OCI-M2 (cell line): ENCODE results near the gene IRAK2.
A peak's percentile ranks its signal among the peaks of the same experiment; 100 is the strongest.
"Not testable (repeated sequence)": the region's sequence is repeated elsewhere in the genome, so short reads cannot be mapped to it uniquely, and the experiment has no call there.

Experiments
- DNase-seq: peaks from one replicate; lab custom pipeline; 2025; ENCODE audit not compliant: unreplicated experiment; lab: John Stamatoyannopoulos, UW

The IRAK2 gene, protein sequence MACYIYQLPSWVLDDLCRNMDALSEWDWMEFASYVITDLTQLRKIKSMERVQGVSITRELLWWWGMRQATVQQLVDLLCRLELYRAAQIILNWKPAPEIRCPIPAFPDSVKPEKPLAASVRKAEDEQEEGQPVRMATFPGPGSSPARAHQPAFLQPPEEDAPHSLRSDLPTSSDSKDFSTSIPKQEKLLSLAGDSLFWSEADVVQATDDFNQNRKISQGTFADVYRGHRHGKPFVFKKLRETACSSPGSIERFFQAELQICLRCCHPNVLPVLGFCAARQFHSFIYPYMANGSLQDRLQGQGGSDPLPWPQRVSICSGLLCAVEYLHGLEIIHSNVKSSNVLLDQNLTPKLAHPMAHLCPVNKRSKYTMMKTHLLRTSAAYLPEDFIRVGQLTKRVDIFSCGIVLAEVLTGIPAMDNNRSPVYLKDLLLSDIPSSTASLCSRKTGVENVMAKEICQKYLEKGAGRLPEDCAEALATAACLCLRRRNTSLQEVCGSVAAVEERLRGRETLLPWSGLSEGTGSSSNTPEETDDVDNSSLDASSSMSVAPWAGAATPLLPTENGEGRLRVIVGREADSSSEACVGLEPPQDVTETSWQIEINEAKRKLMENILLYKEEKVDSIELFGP

DNA sequence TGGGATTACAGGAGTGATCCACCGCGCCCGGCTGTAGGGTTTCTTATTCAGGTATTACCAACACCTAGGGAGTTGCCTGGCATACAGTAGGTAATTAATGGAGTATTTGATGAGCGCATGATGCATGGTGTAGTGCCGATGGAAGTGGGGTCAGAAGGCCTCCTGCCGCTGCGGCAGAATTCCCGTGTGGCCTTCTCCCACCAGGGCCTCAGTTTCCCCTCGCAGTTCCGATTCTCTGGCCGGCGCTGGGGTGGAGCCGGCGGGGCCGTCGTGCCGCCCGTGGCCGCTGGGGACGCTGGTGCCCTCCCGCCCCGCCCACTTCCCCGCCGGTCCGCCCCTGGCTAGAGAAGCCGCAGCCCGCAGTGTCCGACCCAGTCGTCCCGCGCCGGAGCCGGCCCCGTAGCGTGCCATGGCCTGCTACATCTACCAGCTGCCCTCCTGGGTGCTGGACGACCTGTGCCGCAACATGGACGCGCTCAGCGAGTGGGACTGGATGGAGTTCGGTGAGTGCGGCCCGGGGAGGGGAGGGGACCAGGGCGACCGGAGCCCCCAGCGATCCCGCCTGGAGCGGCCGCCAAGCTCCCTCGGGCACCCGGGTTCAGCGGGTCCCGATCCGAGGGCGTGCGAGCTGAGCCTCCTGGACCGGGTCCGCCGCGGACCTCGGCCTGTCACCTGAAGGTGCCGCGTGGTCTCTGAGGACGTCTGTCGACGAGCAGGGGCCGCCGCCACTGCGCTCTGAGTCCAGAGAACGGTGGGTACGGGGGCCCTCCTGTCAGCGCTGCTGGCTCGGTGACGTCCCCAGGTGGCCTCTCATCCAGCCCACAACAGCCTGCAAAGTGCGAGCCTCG, at the start of gene IRAK2:
TSS of gene IRAK2 (plus strand) at position 374 of the 848 bp plus-strand sequence. CDS start at position 410, 36 bp downstream.
- no peak for DNase-seq

DNA sequence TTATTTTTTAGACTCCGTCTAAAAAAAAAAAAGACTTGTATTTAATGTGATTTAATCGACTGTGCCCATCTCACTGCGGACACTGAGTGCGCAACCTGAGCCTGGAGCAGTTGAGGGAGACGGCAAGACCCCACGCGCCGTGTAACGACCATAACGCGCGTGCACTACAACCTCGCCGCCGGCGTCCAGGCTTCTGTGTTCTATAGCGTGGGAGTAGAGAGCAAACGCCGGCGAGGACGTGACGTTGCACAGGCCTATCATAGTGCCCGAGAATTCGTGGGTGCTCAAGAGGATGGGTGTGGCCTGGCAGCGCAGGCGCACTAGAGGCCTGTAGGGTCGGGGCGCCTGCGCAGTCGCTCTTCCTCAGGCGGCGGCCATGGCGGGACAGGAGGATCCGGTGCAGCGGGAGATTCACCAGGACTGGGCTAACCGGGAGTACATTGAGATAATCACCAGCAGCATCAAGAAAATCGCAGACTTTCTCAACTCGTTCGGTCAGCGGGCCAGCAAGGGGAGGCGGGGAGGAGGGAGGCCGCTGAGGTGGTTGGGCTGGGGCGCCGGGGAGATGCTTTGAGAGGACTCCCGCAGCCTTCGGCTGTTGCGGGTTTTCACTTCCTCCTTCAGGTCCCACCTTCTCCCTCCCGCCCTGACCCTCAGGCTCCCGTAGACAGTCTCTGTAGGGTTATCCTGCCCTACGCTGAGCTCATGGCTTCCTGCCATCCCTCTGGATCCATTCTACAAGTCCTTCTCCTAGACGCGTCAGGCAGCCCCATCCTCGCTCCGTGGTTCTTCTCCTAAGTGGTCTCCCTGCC, 49.2 kb upstream of the IRAK2 start, which contains the start of gene BRK1:
TSS of gene BRK1 (plus strand) at position 350 of the 812 bp plus-strand sequence. CDS start at position 377, 27 bp downstream.
- peak; percentile 47 for DNase-seq

DNA sequence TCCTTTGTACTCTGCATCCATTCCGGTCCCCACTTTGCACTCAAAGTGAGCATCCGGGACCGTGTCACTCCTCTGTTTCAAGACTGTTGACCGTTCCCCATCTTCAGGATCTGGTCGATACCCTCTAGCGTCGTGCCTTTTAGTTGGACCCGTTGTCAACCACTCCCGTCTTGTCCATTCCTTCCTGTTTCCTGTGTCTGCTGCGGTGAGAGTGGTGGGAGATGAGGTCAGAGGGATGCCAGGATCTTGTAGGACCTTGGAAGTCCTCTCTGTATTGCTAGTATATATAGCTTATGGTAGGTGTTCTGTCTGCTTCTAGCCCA, 48.6 kb upstream of the IRAK2 start:
- no peak for DNase-seq

DNA sequence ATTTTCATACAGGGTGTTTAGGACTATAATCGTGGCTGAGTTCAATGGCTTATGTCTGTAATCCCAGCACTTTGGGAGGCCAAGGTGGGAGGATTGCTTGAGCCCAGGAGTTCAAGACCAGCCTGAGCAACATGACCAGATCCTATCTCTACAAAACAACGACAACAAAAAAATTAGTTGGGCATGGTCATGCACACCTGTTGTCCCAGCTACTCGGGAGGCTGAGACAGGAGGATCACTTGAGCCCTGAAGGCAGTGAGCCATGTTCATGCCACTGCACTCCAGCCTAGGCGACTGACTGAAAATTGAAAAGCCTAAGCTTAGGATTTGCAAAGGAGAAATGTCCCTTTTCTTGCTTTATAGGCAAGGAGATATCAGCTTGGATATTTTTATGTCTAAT, 47.8 kb upstream of the IRAK2 start:
- DNase-seq = no peak

DNA sequence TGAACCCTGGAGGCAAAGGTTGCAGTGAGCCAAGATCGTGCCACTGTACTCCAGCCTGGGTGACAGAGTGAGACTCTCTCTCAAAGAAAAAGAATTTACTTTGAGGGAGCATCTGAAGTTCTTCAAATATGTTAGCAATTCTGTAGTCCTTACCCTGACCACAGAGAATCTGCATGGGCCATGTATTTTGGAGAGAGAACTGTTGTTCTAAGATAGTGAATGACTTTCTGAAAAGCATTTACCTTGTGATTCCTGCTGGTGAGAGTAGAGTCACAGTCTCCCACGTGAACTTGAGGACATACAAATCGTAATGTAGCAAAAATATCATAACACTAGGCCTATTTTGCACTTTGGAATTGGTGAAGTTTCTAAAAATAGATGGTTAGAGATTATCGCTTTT, 45.3 kb upstream of the IRAK2 start:
- DNase-seq = no peak

DNA sequence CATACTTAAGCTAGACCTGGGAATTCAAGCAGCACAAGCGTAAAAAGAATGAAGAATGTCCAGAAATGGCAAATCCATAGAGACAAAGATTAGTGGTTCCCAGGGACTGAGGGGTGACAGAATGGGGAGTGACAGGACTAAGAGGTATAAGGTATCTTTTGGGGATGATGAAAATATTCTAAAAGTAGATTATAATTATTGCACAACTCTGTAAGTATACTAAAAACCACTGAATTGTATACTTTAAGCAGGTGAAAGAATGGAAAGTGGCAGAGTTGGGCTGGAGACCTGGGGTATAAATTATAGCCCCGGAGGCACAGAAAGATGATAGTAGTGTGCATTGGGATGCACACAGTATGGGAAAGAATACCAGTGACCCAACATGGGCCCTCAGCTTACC, 43.7 kb upstream of the IRAK2 start:
- no peak for DNase-seq

DNA sequence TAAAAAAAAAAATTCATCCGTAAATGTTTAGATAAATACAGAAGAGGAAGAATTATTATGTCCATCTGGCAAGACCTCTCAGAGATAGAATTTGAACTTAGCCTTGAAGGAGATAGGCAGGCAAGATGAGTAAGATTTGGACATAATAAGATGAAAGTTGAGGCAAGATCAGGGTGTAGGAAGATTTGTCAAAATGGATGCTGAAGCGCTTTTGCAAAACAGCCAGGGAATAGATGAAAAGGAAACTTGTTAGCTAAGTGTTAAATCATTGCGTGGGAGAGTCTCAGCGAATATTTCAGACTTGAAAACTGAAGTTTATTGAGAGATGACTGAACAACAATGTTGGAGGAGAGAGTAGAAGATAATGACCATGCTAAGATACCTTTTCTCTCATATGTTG, 42.0 kb upstream of the IRAK2 start:
- no peak for DNase-seq

DNA sequence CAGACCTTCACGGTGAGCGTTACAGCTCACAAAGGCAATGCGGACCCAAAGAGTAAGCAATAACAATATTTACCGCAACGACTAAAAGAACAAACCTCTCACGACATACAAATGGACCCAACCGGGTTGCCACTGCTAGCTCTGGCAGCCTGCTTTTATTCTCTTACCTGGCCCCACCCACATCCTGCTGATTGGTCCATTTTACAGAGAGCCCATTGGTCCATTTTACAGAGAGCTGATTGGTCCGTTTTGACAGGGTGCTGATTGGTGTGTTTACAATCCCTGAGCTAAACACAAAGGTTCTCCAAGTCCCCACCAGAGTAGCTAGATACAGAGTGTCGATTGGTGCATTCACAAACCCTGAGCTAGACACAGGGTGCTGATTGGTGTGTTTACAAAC, 28.8 kb upstream of the IRAK2 start:
- DNase-seq = not testable (repeated sequence)

DNA sequence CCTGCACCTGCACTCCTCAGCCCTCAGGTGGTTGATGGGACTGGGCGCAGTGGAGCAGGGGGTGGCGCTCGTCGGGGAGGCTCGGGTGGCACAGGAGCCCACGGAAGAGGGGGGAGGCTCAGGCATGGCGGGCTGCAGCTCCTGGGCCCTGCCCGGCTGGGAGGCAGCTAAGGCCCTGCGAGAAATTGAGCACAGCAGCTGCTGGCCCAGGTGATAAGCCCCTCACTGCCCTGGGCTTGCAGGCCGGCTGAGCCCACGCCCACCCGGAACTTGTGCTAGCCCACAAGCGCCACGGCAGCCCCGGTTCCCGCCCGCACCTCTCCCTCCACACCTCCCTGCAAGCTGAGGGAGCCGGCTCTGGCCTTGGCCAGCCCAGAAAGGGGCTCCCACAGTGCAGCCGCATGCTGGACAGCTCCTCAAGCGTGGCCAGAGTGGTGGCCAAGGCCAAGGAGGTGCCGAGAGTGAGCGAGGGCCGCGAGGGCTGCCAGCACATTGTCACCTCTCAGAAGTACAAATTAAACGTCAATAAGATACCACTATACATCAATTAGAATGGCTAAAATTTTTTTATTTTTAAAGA, 28.2 kb upstream of the IRAK2 start:
- DNase-seq = no peak

DNA sequence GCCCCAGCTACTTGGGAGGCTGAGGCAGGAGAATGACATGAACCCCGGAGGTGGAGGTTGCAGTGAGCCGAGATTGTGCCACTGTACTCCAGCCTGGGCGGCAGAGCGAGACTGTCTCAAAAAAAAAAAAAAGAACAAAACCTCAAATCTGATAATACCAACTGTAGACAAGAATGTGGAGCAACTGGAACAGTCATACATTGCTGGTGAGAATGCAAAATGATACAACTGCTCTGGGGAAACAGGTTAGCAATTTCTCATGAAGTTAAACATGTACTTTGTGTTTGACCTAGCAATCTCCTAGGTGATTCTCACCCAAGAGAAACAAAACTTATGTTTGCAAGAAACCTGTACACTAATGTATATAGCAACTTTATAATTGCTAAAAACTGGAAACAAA, 27.5 kb upstream of the IRAK2 start:
- DNase-seq = no peak

DNA sequence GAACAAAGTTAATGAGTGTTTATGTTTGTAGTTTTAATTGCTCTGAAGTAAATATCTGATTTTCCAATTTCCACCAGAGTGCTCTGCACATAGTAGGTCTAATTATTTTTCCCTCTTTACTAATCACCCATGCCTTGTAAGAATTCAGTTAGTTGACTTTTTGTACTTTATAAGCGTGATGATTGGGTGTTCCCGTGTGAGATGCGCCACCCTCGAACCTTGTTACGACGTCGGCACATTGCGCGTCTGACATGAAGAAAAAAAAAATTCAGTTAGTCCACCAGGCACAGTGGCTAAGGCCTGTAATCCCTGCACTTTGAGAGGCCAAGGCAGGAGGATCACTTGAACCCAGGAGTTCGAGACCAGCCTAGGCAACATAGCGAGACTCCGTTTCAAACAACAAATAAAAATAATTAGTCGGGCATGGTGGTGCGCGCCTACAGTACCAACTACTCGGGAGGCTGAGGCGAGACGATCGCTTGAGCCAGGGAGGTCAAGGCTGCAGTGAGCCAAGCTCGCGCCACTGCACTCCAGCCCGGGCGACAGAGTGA, 23.6 kb upstream of the IRAK2 start:
- DNase-seq = no peak

DNA sequence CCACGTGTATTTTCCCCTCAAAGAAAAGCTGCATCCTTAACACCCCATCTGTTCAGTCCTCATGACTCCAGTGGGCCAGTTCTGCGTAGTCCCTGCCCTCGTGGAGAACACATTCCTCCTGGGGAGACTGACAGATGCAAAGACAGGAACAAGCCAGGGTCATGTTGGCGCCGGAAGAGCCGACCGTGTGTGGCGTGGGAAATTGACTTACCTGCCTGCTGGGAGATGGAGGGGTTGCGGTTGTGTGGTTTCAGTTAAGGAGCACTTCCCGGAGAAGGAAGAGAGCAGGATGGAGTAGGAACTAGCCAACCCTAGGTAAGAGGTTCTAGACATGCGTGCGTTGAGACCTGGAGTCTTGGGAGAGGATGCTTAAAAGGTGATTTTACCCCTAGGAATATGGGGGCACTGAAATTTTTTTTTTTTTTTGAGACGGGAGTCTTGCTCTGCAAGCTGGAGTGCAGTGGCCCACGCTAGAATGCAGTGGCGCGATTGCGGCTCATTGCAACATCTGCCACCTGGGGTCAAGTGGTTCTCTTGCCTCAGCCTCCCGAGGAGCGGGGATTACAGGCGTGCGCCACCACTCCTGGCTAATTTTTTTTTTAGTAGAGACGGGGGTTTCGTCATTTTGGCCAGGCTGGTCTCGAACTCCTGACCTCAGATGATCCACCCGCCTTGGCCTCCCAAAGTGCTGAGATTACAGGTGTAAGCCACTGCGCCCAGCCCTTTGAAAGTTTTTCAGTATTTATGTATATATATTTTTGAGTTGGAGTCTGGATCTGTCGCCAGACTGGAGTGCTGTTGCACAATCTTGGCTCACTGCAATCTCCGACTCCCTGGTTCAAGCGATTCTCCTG, 21.8 kb upstream of the IRAK2 start:
- no peak for DNase-seq

DNA sequence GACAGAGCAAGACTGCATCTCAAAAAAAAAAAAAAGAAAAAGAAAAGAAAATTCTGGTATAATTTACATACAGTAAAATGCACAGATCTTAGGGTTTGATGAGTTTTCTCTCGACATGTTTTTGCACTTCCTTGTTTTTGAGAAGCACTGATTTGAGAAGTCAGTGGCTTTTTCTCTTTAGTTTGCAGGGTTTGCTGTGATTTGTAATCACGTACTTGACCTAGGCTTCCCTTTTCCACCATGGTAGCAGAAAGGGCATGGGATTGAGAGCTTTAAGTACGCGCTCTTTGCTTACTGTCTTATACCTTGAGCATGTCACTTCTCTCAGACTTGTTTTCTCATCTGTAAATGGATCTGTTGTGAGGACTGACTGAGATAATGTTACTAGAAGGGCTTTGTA, 19.0 kb upstream of the IRAK2 start:
- no peak for DNase-seq

DNA sequence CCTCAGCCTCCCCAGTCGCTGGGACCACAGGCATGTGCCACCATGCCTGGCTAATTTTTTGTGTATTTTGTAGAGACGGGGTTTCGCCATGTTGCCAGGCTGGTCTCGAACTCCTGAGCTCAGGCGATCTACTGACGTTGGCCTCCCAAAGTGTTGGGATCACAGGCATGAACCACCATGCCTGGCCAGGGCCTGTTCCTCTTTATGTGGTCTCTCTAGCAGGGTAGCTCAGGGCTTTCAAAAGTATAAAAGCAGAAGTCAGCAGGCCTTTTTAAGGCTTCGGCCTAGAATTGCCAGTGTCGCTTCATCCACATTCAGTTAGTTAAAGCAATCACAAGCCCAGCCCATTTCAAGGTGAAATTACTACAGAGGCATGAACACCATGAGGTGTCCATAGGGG, 15.5 kb upstream of the IRAK2 start:
- no peak for DNase-seq

DNA sequence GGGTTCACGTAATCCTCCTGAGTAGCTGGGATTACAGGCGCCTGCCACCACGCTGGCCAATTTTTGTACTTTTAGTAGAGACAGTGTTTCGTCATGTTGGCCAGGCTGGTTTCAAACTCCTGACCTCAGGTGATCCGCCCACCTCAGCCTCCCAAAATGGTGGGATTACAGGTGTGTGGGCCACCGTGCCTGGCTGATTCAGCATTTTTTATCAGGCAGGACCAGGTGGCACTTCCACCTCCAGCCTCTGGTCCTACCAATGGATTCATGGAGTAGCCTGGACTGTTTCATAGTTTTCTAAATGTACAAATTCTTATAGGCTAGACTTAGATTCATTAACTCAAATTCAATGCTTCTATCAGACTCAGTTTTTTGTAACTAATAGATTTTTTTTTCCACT, 13.7 kb upstream of the IRAK2 start:
- DNase-seq = no peak

DNA sequence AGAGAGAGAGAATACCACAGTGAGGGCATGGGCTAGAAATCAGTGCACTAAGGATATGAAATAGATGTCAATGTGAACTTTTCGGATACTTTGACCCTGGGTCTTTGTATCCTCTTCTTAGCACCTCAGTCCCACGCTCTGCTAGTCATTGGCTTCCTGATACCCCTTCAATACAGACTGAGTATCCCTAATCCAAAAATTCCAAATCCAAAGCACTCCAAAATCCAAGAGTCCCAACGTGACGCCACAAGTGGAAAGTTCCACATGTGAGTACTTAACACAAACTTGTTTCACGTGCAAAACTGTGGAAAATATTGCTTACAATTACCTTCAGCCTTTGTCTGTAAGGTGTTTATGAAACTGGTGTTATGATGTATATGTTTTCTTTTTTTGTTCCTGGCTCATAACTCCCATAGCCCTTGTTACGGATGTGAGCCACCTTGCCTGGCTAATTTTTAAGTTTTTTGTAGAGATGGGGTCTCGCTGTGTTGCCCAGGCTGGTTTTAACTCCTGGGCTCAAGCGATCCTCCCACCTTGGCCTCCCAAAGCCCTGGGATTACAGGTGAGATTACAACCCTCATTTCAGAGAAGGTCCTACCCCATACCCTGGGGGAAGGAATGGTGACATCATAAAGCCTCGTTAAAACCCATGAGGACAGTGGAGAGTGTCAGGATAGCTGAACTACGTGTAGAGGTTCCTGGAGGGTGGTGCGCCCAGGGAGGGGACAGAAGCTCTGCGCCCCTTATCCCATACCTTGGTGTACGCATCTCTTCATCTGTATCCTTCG, 10.2 kb upstream of the IRAK2 start:
- DNase-seq = no peak

DNA sequence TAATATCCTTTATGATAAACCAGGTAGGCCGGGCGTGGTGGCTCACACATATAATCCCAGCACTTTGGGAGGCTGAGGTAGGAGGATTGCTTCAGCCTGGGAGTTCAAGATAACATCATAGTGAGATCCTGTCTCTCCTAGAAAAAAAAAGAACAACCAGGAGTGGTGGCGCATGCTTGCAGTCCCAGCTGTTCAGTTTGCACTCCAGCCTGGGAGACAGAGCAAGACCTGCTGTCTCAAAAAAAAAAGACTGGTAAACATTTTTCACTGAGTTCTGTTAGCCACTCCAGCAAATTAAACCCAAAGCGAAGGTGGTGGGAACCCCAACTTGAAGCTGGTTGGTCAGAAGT, 9.6 kb upstream of the IRAK2 start:
- no peak for DNase-seq

DNA sequence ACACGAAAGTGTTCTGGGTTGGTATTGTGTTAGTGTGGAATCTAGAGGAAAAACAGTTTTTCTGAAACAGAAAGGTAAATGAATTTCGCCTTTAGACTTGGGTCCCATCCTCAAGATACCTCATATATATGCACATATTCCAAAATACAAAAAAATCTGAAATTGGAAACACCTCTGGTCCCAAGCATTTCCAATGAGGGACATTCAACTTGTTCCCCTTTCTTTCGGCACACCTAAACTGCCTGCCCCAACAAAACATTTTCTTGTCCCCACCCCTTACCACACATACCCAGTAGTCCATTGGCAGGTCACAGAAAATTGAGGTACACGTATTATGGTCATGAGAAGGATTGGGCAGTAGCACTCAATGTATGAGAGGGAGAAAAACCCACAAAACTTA, 9.1 kb upstream of the IRAK2 start:
- DNase-seq = no peak

DNA sequence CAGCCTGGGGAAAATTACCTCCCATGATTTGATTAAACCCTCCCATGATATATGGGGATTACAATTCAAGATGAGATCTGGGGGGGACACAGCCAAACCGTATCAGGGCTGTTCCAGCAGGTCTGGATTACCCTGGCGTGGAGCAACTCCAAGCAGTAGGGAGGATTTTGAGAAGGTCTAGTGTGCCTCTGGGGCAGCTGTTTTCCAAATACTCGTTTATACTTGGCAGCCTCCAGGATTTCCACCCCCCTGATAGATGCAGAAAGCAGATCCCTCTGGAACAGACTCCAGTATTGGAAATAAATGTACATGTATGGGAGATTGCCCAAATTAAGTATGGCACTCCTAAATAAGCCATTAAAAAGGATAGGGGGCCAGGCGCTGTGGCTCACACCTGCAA, 7.7 kb upstream of the IRAK2 start:
- no peak for DNase-seq
